ENCODE results near the gene LGALS16. TPM values are rescaled to one million over a fixed set of nuclear protein-coding genes. Genes with fewer than 3 reads are reported as not detected.
"Not testable (repeated sequence)": the region's sequence is repeated elsewhere in the genome, so short reads cannot be mapped to it uniquely, and the experiment has no call there.

LGALS16 gene, protein sequence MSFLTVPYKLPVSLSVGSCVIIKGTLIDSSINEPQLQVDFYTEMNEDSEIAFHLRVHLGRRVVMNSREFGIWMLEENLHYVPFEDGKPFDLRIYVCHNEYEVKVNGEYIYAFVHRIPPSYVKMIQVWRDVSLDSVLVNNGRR
- total RNA-seq (ENCODE audit: insufficient read depth, low replicate concordance) = not detected

DNA sequence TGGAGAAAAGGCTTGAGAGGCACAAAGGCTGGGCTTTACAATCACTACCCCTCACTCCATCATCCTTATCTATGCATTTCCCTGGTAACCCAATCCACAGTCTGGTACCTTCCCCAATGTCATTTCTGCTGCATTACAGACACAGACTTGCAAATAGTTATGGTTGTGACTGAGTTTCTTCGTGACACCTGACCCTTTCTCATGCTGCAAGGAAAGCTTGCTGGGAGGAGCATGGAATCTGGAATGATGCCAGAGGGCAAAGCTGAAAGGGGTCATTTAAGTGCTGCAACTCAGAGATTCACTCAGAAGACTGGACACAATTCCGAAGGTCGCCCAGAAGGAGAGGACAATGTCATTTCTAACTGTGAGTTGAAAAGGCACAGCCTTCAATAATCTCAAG, at the start of gene LGALS16:
TSS of gene LGALS16 (plus strand) at position 301 of the 400 bp plus-strand sequence. CDS start at position 350, 49 bp downstream.
- DNase-seq (ENCODE audit: low spot score) = no peak

- no peak for DNase-seq (ENCODE audit: low spot score)
These were observed 48.7 kb upstream of the LGALS16 start for GRCh38 chr19:39607021-39607420.

GRCh38 chr19:39607561-39607960, 48.2 kb upstream of the LGALS16 start:
- DNase-seq (ENCODE audit: low spot score) = no peak

DNA sequence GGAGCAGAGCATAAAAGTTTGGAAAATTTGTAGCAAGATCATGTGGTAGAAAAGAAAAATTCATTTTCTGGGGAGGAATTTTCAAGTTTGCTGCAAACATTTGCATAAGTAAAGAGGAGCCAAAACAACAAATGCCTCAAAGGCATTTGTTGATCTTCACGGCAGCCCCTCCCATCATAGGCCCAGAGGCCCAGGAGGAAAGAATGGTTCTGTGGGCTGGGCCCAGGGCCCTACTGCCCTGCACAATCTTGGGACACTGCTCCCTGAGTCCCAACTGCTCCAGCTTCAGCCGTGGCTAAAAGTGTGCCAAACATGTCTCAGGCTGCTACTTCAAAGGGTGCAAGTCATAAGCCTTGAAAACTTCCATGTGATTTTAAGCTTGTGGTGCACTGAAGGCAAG, 42.1 kb upstream of the LGALS16 start:
- DNase-seq (ENCODE audit: low spot score) = no peak

GRCh38 chr19:39617745-39618144, 38.0 kb upstream of the LGALS16 start:
- no peak for DNase-seq (ENCODE audit: low spot score)

GRCh38 chr19:39623946-39624345, 31.8 kb upstream of the LGALS16 start:
- no peak for DNase-seq (ENCODE audit: low spot score)

GRCh38 chr19:39627631-39628030, 28.1 kb upstream of the LGALS16 start:
- DNase-seq (ENCODE audit: low spot score) = not testable (repeated sequence)

DNA sequence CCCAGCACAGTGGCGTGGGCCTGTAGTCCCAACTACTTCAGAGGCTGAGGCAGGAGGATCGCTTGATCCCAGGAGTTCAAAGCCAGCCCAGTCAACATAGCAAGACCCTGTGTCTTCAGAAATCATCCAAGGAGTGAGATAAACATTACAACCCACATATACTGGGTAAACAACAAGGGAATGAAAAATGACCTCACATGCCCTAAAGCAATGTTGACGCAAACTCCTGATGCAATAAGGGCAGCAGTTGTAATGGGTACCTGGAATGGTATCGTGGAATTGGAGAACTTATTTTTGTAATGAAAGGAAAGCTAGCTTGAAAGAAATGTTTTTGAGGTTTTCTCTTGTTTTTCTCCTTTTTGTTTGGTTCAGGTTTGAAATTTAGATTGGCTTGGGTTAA, 24.5 kb upstream of the LGALS16 start:
- DNase-seq (ENCODE audit: low spot score) = no peak

GRCh38 chr19:39631626-39632025, 24.1 kb upstream of the LGALS16 start:
- DNase-seq (ENCODE audit: low spot score) = no peak

DNA sequence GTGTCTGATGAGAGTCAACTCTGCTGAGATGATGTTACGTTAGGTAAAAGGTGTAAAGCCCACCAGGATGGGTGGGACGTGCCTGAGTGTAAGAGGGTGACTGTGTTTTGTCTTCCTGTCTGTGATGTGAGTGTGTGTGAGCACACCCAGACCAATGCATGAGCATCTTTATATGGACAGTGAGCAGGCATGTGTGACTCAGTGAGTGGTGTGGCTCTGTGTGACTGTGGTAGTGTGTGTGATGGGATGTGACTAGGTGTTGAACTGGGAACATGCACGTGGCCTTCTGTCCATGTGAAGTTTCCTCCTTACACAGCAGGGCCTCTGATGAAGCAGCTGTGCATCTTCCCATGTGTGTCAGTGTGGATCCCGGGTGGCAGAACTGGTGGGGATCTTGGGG, 17.8 kb upstream of the LGALS16 start:
- no peak for DNase-seq (ENCODE audit: low spot score)

- DNase-seq (ENCODE audit: low spot score) = no peak
These were observed 13.9 kb upstream of the LGALS16 start for GRCh38 chr19:39641773-39642172.

DNA sequence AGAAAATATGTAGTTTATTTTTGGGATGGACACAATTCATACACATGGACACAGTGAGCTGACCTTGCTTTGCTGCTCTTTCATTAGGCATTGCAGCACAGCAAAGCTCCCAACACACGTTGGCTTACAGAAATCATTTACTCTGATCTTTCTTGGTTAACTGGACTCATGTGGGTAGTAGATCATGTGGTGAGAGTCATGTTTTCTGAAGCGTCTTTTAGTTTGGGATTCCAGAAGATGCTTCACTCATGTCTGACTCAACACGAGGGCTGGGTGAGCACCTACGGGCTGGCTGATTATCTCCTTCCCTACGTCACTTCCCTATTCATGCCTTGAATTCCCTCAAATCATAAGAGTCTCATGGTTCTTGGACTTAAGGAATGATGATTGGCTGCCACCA, 12.1 kb upstream of the LGALS16 start:
- no peak for DNase-seq (ENCODE audit: low spot score)

GRCh38 chr19:39645800-39646411, 9.8 kb upstream of the LGALS16 start:
- DNase-seq (ENCODE audit: low spot score) = peak; percentile 2

DNA sequence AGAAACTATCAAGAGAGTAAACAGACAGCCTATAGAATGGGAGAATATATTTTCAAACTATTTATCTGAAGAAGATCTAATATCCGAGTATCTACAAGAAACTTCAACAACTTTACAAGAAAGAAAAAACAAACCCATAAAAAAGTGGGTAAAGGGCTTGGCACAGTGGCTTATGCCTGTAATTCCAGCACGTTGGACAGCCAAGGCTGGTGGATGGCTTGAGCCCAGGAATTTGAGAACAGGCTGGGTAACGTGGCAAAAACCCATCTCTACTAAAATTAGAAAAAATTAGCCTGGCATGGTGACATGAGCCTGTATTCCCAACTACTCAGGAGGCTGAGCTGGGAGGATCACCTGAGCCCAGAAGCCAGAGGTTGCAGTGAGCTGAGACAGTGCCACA, 7.8 kb upstream of the LGALS16 start:
- DNase-seq (ENCODE audit: low spot score) = no peak

DNA sequence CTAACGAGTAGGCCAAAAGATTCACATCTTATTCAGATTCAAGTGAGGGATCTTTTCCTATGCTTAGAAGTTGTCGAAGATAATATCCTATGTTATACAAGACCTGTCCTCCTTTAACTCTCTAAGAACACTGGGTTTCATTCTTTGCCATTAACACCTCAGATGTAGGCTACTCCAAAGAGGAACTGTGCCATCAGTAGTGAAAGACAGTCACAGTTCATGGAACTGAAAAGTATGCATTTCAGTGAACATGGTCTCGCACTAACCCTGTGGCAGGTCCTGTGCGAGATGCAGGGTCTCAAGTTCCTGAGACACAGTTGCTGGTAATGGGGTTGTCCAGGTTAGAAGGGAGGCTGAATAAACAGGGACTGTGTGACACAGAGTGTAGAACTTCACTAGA, 4.1 kb downstream of the LGALS16 start:
- DNase-seq (ENCODE audit: low spot score) = no peak

GRCh38 chr19:39660661-39661060, 4.9 kb downstream of the LGALS16 start:
- no peak for DNase-seq (ENCODE audit: low spot score)

DNA sequence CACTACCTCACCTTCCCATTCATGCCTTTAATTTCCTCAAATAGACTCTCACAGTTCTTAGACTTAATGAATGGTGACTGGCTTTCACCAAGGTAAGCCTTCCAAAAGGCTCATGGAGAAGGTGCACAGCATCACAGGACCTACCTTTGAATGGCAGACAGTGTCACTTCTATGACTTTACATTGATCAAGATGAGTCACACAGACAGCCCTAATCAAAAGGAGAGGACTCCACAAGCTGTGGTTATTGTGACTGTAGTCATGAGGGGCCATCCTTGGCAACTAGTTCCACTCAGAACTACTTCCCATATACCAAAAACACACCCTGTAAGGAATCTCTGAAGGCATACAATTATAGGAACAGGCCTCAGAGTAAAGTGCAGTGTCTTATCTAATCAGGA, 5.9 kb downstream of the LGALS16 start:
- DNase-seq (ENCODE audit: low spot score) = no peak

GRCh38 chr19:39669860-39670259, 14.1 kb downstream of the LGALS16 start:
- not testable (repeated sequence) for DNase-seq (ENCODE audit: low spot score)

- DNase-seq (ENCODE audit: low spot score) = no peak
These were observed 15.3 kb downstream of the LGALS16 start for GRCh38 chr19:39670998-39671397.

GRCh38 chr19:39671739-39672363, 16.1 kb downstream of the LGALS16 start:
- peak; percentile 45 for DNase-seq (ENCODE audit: low spot score)

DNA sequence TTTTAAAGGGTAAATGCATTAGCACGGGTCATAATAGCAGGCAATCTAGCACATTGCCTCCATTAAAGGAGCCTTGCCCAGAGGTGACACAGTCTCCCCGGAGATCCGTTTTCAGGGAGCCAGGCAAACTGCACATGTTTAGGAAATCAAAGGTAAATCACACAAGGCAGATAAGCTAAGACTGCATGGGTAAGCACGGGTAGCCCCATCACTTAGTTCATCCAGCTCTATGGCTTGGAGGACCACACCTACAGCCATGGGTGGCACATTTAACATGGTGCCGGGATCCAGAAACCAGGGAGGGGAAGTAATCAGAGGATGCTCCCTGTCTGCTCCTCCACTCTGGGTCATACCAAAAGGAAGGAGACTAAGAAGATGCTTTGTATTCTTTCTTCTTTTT, 16.8 kb downstream of the LGALS16 start:
- no peak for DNase-seq (ENCODE audit: low spot score)

- DNase-seq (ENCODE audit: low spot score) = not testable (repeated sequence)
These were observed 18.1 kb downstream of the LGALS16 start for GRCh38 chr19:39673862-39674261.

GRCh38 chr19:39676004-39676403, 20.3 kb downstream of the LGALS16 start:
- DNase-seq (ENCODE audit: low spot score) = no peak

Data from umbilical cord (tissue), 2 donors.